ENCODE measurements around the gene OR2AJ1.

OR2AJ1 gene

DNA sequence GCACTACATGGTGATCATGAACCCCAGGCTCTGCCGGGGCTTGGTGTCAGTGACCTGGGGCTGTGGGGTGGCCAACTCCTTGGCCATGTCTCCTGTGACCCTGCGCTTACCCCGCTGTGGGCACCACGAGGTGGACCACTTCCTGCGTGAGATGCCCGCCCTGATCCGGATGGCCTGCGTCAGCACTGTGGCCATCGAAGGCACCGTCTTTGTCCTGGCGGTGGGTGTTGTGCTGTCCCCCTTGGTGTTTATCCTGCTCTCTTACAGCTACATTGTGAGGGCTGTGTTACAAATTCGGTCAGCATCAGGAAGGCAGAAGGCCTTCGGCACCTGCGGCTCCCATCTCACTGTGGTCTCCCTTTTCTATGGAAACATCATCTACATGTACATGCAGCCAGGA lies 28.7 kb upstream of the OR2AJ1 start:
- DNase-seq (ENCODE audit: low spot score) = no peak
- Histone ChIP-seq H3K18ac (ENCODE audit: low read length) (no peak overlapping the region), H3K23ac (ENCODE audit: low read depth, low read length, poor library complexity) (no peak overlapping the region), H2BK5ac (ENCODE audit: low read length) (no peak overlapping the region), H2BK15ac (ENCODE audit: low read length) (no peak overlapping the region), H3K9me3 (replicated peaks in 1 of 2; ENCODE audit: control insufficient read depth in 2 of 2, insufficient read depth in 1 of 2, low read depth in 1 of 2, low read length in 2 of 2) (peaks cover 0 to 3% of the 10 kb centered on the region in 2 donors), H3K36me3 (replicated peaks in 1 of 2; ENCODE audit: control insufficient read depth in 2 of 2, insufficient read depth in 2 of 2, low read length in 2 of 2) (no peaks in the 10 kb centered on the region), H3K4ac (ENCODE audit: low read length) (no peak overlapping the region), H3K27me3 (ENCODE audit: control insufficient read depth in 3 of 3, insufficient read depth in 3 of 3, low read depth in 1 of 3, low read length in 3 of 3) (no peaks in the 10 kb centered on the region), H3K9ac (ENCODE audit: low read depth, low read length, poor library complexity) (no peak overlapping the region), H4K8ac (ENCODE audit: low read depth, low read length) (no peak overlapping the region), H3K4me2 (ENCODE audit: insufficient read depth, low read length, poor library complexity, severe bottlenecking) (no peak overlapping the region), H3K4me1 (ENCODE audit: control insufficient read depth in 2 of 2, insufficient read depth in 1 of 2, low read depth in 1 of 2, low read length in 2 of 2) (no peaks in the 10 kb centered on the region), H3K27ac (replicated peaks; ENCODE audit: low read length) (no peak overlapping the region), H3K79me1 (ENCODE audit: low read depth, low read length) (no peaks in the 10 kb centered on the region), H4K91ac (ENCODE audit: low read depth, low read length, poor library complexity) (no peak overlapping the region), H2AK5ac (ENCODE audit: low read depth, low read length) (no peak overlapping the region), H2BK120ac (ENCODE audit: low read depth, low read length) (no peak overlapping the region), H3K14ac (ENCODE audit: low read length) (no peak overlapping the region), H3K4me3 (ENCODE audit: low read length in 2 of 2) (no peak overlapping the region), H2AFZ (ENCODE audit: low read length) (no peak overlapping the region), H2BK12ac (ENCODE audit: low read length) (no peak overlapping the region)
- WGBS, 2 donors (ENCODE audit: extremely low coverage in 2 of 2, insufficient read length in 2 of 2, insufficient replicate concordance in 1 of 2) = no CpG with 5 or more reads among the region's 14 CpGs

DNA sequence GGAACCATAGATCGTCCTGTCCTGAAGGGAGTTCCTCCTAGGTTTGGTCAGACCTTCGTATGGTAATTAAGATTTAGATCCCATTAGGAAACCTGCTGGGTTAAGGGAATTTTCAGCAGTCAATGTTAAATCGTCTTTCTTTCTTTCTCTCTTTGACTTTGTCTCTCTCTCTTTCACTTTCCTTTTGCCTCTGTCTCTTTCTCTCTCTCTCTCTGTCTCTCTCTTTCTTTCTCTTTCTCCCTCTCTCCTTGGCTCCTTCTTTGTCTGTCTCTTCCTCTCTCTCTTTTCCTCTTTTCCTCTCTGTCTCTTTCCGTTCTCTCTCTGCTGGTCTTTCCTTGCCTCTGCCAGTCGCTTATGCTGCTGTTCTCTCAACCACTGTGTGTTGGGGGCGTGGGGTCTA lies 20.6 kb upstream of the OR2AJ1 start:
- no peak overlapping the region for H4K8ac ChIP-seq (ENCODE audit: low read depth, low read length)
- H2BK120ac ChIP-seq (ENCODE audit: low read depth, low read length) = no peak overlapping the region
- no peaks in the 10 kb centered on the region for H3K4me1 ChIP-seq (ENCODE audit: control insufficient read depth in 2 of 2, insufficient read depth in 1 of 2, low read depth in 1 of 2, low read length in 2 of 2)
- H3K36me3 ChIP-seq (replicated peaks in 1 of 2; ENCODE audit: control insufficient read depth in 2 of 2, insufficient read depth in 2 of 2, low read length in 2 of 2) = no peaks in the 10 kb centered on the region
- H3K4me3 ChIP-seq (ENCODE audit: low read length in 2 of 2) = no peak overlapping the region
- H3K18ac ChIP-seq (ENCODE audit: low read length) = no peak overlapping the region
- H3K27me3 ChIP-seq (ENCODE audit: control insufficient read depth in 3 of 3, insufficient read depth in 3 of 3, low read depth in 1 of 3, low read length in 3 of 3) = no peaks in the 10 kb centered on the region
- no peak overlapping the region for H2BK12ac ChIP-seq (ENCODE audit: low read length)
- no peak overlapping the region for H2AK5ac ChIP-seq (ENCODE audit: low read depth, low read length)
- no peak overlapping the region for H3K27ac ChIP-seq (replicated peaks; ENCODE audit: low read length)
- H3K4me2 ChIP-seq (ENCODE audit: insufficient read depth, low read length, poor library complexity, severe bottlenecking) = no peak overlapping the region
- no peak overlapping the region for H3K4ac ChIP-seq (ENCODE audit: low read length)
- no peak overlapping the region for H3K9ac ChIP-seq (ENCODE audit: low read depth, low read length, poor library complexity)
- no peak overlapping the region for H2BK5ac ChIP-seq (ENCODE audit: low read length)
- no CpG with 5 or more reads among the region's 6 CpGs for WGBS, 2 donors (ENCODE audit: extremely low coverage in 2 of 2, insufficient read length in 2 of 2, insufficient replicate concordance in 1 of 2)
- no peaks in the 10 kb centered on the region for H3K9me3 ChIP-seq (replicated peaks in 1 of 2; ENCODE audit: control insufficient read depth in 2 of 2, insufficient read depth in 1 of 2, low read depth in 1 of 2, low read length in 2 of 2)
- H4K91ac ChIP-seq (ENCODE audit: low read depth, low read length, poor library complexity) = no peak overlapping the region
- H2BK15ac ChIP-seq (ENCODE audit: low read length) = no peak overlapping the region
- H3K79me1 ChIP-seq (ENCODE audit: low read depth, low read length) = no peaks in the 10 kb centered on the region
- no peak overlapping the region for H3K14ac ChIP-seq (ENCODE audit: low read length)
- no peak overlapping the region for H3K23ac ChIP-seq (ENCODE audit: low read depth, low read length, poor library complexity)
- DNase-seq (ENCODE audit: low spot score) = no peak
- no peak overlapping the region for H2AFZ ChIP-seq (ENCODE audit: low read length)

DNA sequence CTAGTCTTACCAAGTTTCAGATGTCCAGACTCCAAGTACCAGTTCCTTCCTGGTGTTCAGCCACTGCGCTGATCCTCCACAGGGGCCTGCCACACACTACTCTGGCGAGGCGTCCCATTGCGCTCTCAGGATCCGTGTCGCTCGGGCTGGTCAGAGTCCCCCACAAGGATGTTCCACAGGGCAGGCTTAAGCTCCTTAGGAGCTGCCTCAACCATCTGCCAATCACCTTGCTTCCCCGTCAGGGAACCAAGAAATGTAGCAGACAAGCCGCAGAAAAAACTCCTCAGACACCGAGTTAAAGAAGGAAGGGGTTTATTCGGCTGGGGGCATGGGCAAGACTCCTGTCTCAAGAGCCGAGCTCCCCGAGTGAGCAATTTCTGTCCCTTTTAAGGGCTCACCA lies 19.5 kb upstream of the OR2AJ1 start:
- Histone ChIP-seq H3K4me3 (ENCODE audit: low read length in 2 of 2) (no peak overlapping the region), H4K91ac (ENCODE audit: low read depth, low read length, poor library complexity) (no peak overlapping the region), H2BK120ac (ENCODE audit: low read depth, low read length) (no peak overlapping the region), H3K14ac (ENCODE audit: low read length) (no peak overlapping the region), H2BK5ac (ENCODE audit: low read length) (no peak overlapping the region), H3K18ac (ENCODE audit: low read length) (no peak overlapping the region), H3K9me3 (replicated peaks in 1 of 2; ENCODE audit: control insufficient read depth in 2 of 2, insufficient read depth in 1 of 2, low read depth in 1 of 2, low read length in 2 of 2) (no peaks in the 10 kb centered on the region), H3K4me1 (ENCODE audit: control insufficient read depth in 2 of 2, insufficient read depth in 1 of 2, low read depth in 1 of 2, low read length in 2 of 2) (no peaks in the 10 kb centered on the region), H3K79me1 (ENCODE audit: low read depth, low read length) (no peaks in the 10 kb centered on the region), H2AFZ (ENCODE audit: low read length) (no peak overlapping the region), H4K8ac (ENCODE audit: low read depth, low read length) (no peak overlapping the region), H2BK12ac (ENCODE audit: low read length) (no peak overlapping the region), H3K27me3 (ENCODE audit: control insufficient read depth in 3 of 3, insufficient read depth in 3 of 3, low read depth in 1 of 3, low read length in 3 of 3) (no peaks in the 10 kb centered on the region), H3K27ac (replicated peaks; ENCODE audit: low read length) (no peak overlapping the region), H3K4me2 (ENCODE audit: insufficient read depth, low read length, poor library complexity, severe bottlenecking) (no peak overlapping the region), H2BK15ac (ENCODE audit: low read length) (no peak overlapping the region), H3K36me3 (replicated peaks in 1 of 2; ENCODE audit: control insufficient read depth in 2 of 2, insufficient read depth in 2 of 2, low read length in 2 of 2) (no peaks in the 10 kb centered on the region), H2AK5ac (ENCODE audit: low read depth, low read length) (no peak overlapping the region), H3K9ac (ENCODE audit: low read depth, low read length, poor library complexity) (no peak overlapping the region), H3K4ac (ENCODE audit: low read length) (no peak overlapping the region), H3K23ac (ENCODE audit: low read depth, low read length, poor library complexity) (no peak overlapping the region)
- no CpG with 5 or more reads among the region's 13 CpGs for WGBS, 2 donors (ENCODE audit: extremely low coverage in 2 of 2, insufficient read length in 2 of 2, insufficient replicate concordance in 1 of 2)
- DNase-seq (ENCODE audit: low spot score) = no peak

DNA sequence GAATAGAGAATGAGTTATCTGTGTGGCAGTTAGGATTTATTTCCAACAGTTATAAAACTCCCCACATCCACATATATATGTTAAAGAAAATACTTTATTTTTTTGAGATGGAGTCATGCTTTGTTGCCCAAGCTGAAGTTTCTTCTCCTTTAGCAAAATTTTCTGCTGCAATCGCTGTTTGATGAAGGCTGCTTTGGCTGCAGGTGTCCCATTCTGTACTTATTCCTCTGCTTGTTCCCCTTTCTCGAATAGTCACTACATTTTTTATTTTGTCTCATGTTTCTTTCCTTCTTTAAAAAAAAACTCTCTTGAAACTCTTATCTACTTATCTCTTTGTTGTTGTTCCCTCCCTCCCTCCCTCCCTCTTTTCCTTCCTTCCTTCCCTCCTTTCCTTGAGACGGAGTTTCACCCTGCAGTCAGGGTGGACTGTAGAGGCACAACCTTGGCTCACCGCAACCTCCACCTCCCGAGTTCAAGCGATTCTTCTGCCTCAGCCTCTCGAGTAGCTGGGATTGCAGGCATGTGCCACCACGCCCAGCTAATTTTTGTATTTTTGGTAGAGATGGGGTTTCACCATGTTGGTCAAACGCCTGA lies 18.7 kb upstream of the OR2AJ1 start:
- Histone ChIP-seq H3K79me1 (ENCODE audit: low read depth, low read length) (no peaks in the 10 kb centered on the region), H2BK12ac (ENCODE audit: low read length) (no peak overlapping the region), H2AK5ac (ENCODE audit: low read depth, low read length) (no peak overlapping the region), H3K4ac (ENCODE audit: low read length) (no peak overlapping the region), H3K27me3 (ENCODE audit: control insufficient read depth in 3 of 3, insufficient read depth in 3 of 3, low read depth in 1 of 3, low read length in 3 of 3) (no peaks in the 10 kb centered on the region), H3K14ac (ENCODE audit: low read length) (no peak overlapping the region), H3K9me3 (replicated peaks in 1 of 2; ENCODE audit: control insufficient read depth in 2 of 2, insufficient read depth in 1 of 2, low read depth in 1 of 2, low read length in 2 of 2) (no peaks in the 10 kb centered on the region), H4K8ac (ENCODE audit: low read depth, low read length) (no peak overlapping the region), H2BK15ac (ENCODE audit: low read length) (no peak overlapping the region), H3K4me1 (ENCODE audit: control insufficient read depth in 2 of 2, insufficient read depth in 1 of 2, low read depth in 1 of 2, low read length in 2 of 2) (no peaks in the 10 kb centered on the region), H3K4me3 (ENCODE audit: low read length in 2 of 2) (no peak overlapping the region), H3K36me3 (replicated peaks in 1 of 2; ENCODE audit: control insufficient read depth in 2 of 2, insufficient read depth in 2 of 2, low read length in 2 of 2) (no peaks in the 10 kb centered on the region), H3K9ac (ENCODE audit: low read depth, low read length, poor library complexity) (no peak overlapping the region), H3K23ac (ENCODE audit: low read depth, low read length, poor library complexity) (no peak overlapping the region), H2BK120ac (ENCODE audit: low read depth, low read length) (no peak overlapping the region), H3K4me2 (ENCODE audit: insufficient read depth, low read length, poor library complexity, severe bottlenecking) (no peak overlapping the region), H3K18ac (ENCODE audit: low read length) (no peak overlapping the region), H4K91ac (ENCODE audit: low read depth, low read length, poor library complexity) (no peak overlapping the region), H3K27ac (replicated peaks; ENCODE audit: low read length) (no peak overlapping the region), H2BK5ac (ENCODE audit: low read length) (no peak overlapping the region), H2AFZ (ENCODE audit: low read length) (no peak overlapping the region)
- DNase-seq (ENCODE audit: low spot score) = no peak
- no CpG with 5 or more reads among the region's 9 CpGs for WGBS, 2 donors (ENCODE audit: extremely low coverage in 2 of 2, insufficient read length in 2 of 2, insufficient replicate concordance in 1 of 2)

All from neuronal stem cell (in vitro differentiated cells).